Hepatocyte (in vitro differentiated cells): ENCODE measurements around the gene DEFB124. TPM values are rescaled to one million over a fixed set of nuclear protein-coding genes. Genes with fewer than 3 reads are reported as not detected.

Source experiments
- DNase-seq: peaks from one replicate; pipeline ENCODE4 v3.0.0-alpha.2; 2016; ENCODE audit warnings: low spot score
- H2AFZ ChIP-seq: fragments of 200-600 bp; sonication (generic); 2 replicates; pipeline ENCODE4 v1.6.0; 2016; ENCODE audit warnings: antibody characterized with exemption, mild to moderate bottlenecking
- H3K27ac ChIP-seq: fragments of 200-600 bp; sonication (generic); 2 replicates; pipeline ENCODE4 v1.5.1; 2016; ENCODE audit warnings: mild to moderate bottlenecking
- H3K27me3 ChIP-seq: fragments of 200-600 bp; sonication (generic); 2 replicates; pipeline ENCODE4 v1.6.1; 2016
- H3K36me3 ChIP-seq: fragments of 200-600 bp; sonication (generic); replicated peaks from 2 replicates; pipeline ENCODE4 v1.5.1; 2016; ENCODE audit warnings: low read depth; ENCODE audit not compliant: insufficient read depth
- H3K4me1 ChIP-seq: fragments of 200-600 bp; sonication (generic); 2 replicates; pipeline ENCODE4 v1.5.1; 2016; ENCODE audit warnings: mild to moderate bottlenecking, moderate library complexity; ENCODE audit not compliant: insufficient read depth
- H3K4me2 ChIP-seq: fragments of 200-600 bp; sonication (generic); 2 replicates; pipeline ENCODE4 v1.6.0; 2016
- H3K4me3 ChIP-seq: fragments of 200-600 bp; sonication (generic); 2 replicates; pipeline ENCODE4 v1.5.1; 2016; ENCODE audit warnings: mild to moderate bottlenecking
- H3K79me2 ChIP-seq: fragments of 200-600 bp; sonication (generic); 2 replicates; pipeline ENCODE4 v1.6.0; 2017; ENCODE audit warnings: mild to moderate bottlenecking
- H3K9me2 ChIP-seq: fragments of 200-600 bp; sonication (generic); replicated peaks from 2 replicates; pipeline ENCODE4 v1.6.0; 2017; ENCODE audit warnings: mild to moderate bottlenecking; ENCODE audit not compliant: insufficient read depth
- H3K9me3 ChIP-seq: fragments of 200-600 bp; sonication (generic); 2 replicates; pipeline ENCODE4 v1.5.1; 2016; ENCODE audit warnings: low read depth, mild to moderate bottlenecking
- H4K20me1 ChIP-seq: fragments of 200-600 bp; sonication (generic); 2 replicates; pipeline ENCODE4 v1.6.0; 2016; ENCODE audit warnings: mild to moderate bottlenecking; ENCODE audit not compliant: insufficient read depth, poor library complexity, severe bottlenecking
- EZH2 ChIP-seq: fragments of 200-600 bp; sonication (generic); IDR thresholded peaks from 2 replicates; pipeline ENCODE4 v1.6.1; 2016; ENCODE audit warnings: antibody characterized with exemption, mild to moderate bottlenecking, borderline replicate concordance
- EZH2phosphoT487 ChIP-seq: fragments of 200-600 bp; sonication (generic); IDR thresholded peaks from one replicate; pipeline ENCODE4 v1.6.1; 2018; ENCODE audit warnings: antibody characterized with exemption, mild to moderate bottlenecking, low read depth, moderate library complexity; ENCODE audit not compliant: unreplicated experiment, severe bottlenecking
- WGBS: methylation state at CpG from one replicate; pipeline ENCODE4 v1.1.6; 2016; ENCODE audit warnings: low lambda C conversion rate; ENCODE audit errors: missing lambda C conversion rate; 5-methylcytosine and 5-hydroxymethylcytosine counted together
- polyA plus RNA-seq: library from polyadenylated mRNA; unstranded; fragments of >200 nt; fragmentation: Nextera tagmentation; extraction: Ambion mirVana; gene quantifications from 2 replicates; pipeline ENCODE4 v1.2.1, GENCODE V29; 2016
- total RNA-seq: library from RNA; depleted of rRNA; stranded (reverse); fragments of >200 nt; gene quantifications from 2 replicates; pipeline ENCODE4 v1.2.3, GENCODE V29; 2014
- TF ChIP-seq, protein P1 (sequence below): fragments of 200-600 bp; sonication (generic); IDR thresholded peaks from 2 replicates; pipeline ENCODE4 v1.5.1; 2016; ENCODE audit warnings: antibody characterized with exemption, mild to moderate bottlenecking; ENCODE audit not compliant: poor library complexity

DEFB124 gene
- total and polyA plus RNA-seq, 2 experiments from 2014 or later = not detected

DNA sequence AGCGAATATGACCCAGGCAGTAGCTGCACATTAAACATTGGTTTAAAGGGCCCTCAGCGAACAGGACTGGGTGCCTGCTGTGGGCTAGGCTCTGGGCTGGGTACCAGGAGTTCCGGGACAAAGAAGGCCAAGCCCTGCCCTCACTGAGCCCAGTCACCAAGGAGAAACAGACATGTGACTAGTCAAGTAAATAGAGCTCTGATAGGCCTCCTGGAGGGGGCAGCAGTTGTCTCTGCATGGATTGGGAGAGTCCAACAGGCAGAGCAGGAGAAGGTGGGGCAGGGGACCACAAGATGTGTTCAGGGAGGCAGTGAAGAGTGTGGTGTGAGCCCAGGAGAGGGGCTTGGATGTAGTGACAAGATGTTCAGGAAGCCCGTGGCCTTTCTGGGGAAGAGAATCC is 42.4 kb upstream of the DEFB124 start:
- Histone ChIP-seq H3K4me1 (peaks cover 26% of the 10 kb centered on the region), H3K9me2 (no peaks in the 10 kb centered on the region), H3K36me3 (no peaks in the 10 kb centered on the region), H4K20me1 (peaks cover 50% of the 10 kb centered on the region), H3K9me3 (no peaks in the 10 kb centered on the region), H3K4me3 (no peak overlapping the region), H3K79me2 (peaks cover 80% of the 10 kb centered on the region), H3K27ac (peak overlapping the region; percentile 40), H3K4me2 (peak overlapping the region; percentile 95), H3K27me3 (no peaks in the 10 kb centered on the region), H2AFZ (no peak overlapping the region)
- peak; percentile 71 for DNase-seq
- TF ChIP-seq, protein P1, sequence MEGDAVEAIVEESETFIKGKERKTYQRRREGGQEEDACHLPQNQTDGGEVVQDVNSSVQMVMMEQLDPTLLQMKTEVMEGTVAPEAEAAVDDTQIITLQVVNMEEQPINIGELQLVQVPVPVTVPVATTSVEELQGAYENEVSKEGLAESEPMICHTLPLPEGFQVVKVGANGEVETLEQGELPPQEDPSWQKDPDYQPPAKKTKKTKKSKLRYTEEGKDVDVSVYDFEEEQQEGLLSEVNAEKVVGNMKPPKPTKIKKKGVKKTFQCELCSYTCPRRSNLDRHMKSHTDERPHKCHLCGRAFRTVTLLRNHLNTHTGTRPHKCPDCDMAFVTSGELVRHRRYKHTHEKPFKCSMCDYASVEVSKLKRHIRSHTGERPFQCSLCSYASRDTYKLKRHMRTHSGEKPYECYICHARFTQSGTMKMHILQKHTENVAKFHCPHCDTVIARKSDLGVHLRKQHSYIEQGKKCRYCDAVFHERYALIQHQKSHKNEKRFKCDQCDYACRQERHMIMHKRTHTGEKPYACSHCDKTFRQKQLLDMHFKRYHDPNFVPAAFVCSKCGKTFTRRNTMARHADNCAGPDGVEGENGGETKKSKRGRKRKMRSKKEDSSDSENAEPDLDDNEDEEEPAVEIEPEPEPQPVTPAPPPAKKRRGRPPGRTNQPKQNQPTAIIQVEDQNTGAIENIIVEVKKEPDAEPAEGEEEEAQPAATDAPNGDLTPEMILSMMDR = no peak
- WGBS = 76% methylated on average over 4 of the region's 4 CpGs

DNA sequence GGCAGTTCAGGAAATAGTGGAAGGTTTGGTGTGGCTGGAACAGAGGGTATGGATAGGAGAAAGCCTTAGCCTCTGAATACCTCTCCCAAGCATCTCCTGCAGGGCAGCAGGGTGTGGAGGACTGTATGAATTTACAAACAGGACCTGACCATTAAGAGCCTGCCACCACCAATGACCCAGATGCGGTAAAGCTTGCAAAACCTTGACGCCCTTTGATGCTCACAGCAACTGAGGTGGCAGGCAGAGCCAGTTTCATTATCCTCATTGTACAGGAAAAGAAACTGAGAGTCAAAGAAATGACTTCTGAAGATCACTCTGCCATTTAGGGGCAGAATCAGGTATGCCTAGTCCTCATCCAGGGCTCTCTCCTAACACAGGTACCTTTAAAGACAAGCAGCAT is 41.7 kb upstream of the DEFB124 start:
- Histone ChIP-seq H3K9me3 (no peaks in the 10 kb centered on the region), H3K27me3 (no peaks in the 10 kb centered on the region), H3K9me2 (no peaks in the 10 kb centered on the region), H4K20me1 (peaks cover 46% of the 10 kb centered on the region), H3K4me3 (no peak overlapping the region), H3K79me2 (peaks cover 73% of the 10 kb centered on the region), H3K36me3 (no peaks in the 10 kb centered on the region), H2AFZ (no peak overlapping the region), H3K27ac (peak overlapping the region; percentile 40), H3K4me1 (peaks cover 26% of the 10 kb centered on the region), H3K4me2 (peak overlapping the region; percentile 95)
- 100% methylated on average over 2 of the region's 2 CpGs for WGBS
- no peak for DNase-seq
- TF ChIP-seq EZH2phosphoT487 (no peak), EZH2 (no peak)
- TF ChIP-seq, protein P1 = no peak

DNA sequence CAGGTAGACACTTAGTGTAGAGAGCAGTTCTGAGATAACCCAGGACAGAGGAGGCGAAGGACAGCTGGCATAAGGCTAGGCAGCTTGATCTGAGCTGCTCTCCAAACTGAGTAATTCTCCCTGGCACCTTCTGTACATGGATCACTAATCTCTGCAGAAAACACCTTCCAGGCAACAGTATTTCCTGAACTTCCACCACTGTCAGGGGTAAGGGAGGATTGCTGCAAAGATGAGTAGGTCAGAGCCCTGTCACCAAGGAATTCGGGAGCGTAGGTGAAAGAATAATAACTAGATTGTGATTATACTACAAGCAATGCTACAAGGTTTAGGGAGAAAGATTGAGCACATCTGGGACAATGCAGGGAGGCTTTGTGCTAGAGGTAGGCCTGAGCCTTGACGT is 41.2 kb upstream of the DEFB124 start:
- no peak overlapping the region for H3K27ac ChIP-seq
- no peaks in the 10 kb centered on the region for H3K27me3 ChIP-seq
- no peaks in the 10 kb centered on the region for H3K9me2 ChIP-seq
- H3K4me3 ChIP-seq = no peak overlapping the region
- WGBS = 95% methylated on average over 4 of the region's 4 CpGs
- DNase-seq = no peak
- peaks cover 26% of the 10 kb centered on the region for H3K4me1 ChIP-seq
- no peak for TF ChIP-seq EZH2phosphoT487
- no peak for TF ChIP-seq EZH2
- TF ChIP-seq, protein P1 = no peak
- H3K36me3 ChIP-seq = no peaks in the 10 kb centered on the region
- H2AFZ ChIP-seq = no peak overlapping the region
- no peaks in the 10 kb centered on the region for H3K9me3 ChIP-seq
- H3K79me2 ChIP-seq = peaks cover 68% of the 10 kb centered on the region
- H3K4me2 ChIP-seq = peak overlapping the region; percentile 95
- H4K20me1 ChIP-seq = peaks cover 42% of the 10 kb centered on the region

DNA sequence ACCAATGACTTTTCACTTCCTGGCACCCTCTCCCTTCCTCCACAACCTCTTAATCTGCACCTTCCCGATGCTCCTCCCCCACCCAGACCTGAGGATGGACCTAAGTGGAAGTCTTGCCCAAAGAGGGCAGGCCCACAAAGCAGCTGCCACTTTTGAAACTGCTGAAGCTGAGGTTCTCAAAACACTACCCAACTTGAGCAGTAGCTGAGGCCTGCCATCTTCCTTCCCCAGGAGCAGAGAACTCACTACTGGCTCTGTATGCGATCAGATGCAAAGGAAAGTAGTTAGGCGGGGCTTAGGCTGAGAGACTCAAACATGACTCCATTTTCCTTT is 40.8 kb upstream of the DEFB124 start:
- DNase-seq = no peak
- peaks cover 38% of the 10 kb centered on the region for H4K20me1 ChIP-seq
- no peak overlapping the region for H2AFZ ChIP-seq
- H3K9me2 ChIP-seq = no peaks in the 10 kb centered on the region
- H3K79me2 ChIP-seq = peaks cover 64% of the 10 kb centered on the region
- peak overlapping the region; percentile 89 for H3K4me3 ChIP-seq
- no peaks in the 10 kb centered on the region for H3K27me3 ChIP-seq
- peak overlapping the region; percentile 95 for H3K4me2 ChIP-seq
- peaks cover 26% of the 10 kb centered on the region for H3K4me1 ChIP-seq
- TF ChIP-seq, protein P1 = no peak
- TF ChIP-seq EZH2 (no peak), EZH2phosphoT487 (no peak)
- H3K36me3 ChIP-seq = no peaks in the 10 kb centered on the region
- H3K9me3 ChIP-seq = no peaks in the 10 kb centered on the region
- 89% methylated on average over 3 of the region's 3 CpGs for WGBS
- H3K27ac ChIP-seq = no peak overlapping the region
